ENCODE measurements around the gene TMC6.

TMC6 gene

GRCh38 chr17:78063489-78063888, 65.1 kb downstream of the TMC6 start:
- DNase-seq: no peak

GRCh38 chr17:78062596-78062995, 66.0 kb downstream of the TMC6 start:
- no peak for DNase-seq
